Breast epithelium (tissue), 4 donors: ENCODE measurements around the gene SLC6A15. TPM values are rescaled to one million over a fixed set of nuclear protein-coding genes. Genes with fewer than 3 reads are reported as not detected.

Experiments
- DNase-seq, 2 donors: peaks; one replicate each; pipeline ENCODE4 v3.0.0-alpha.2; 2019; ENCODE audit warnings: low spot score in 2 of 2
- H3K27ac ChIP-seq, 2 donors: fragments of 200-600 bp; sonication (generic) in 1 of 2; one replicate each; pipeline ENCODE4 v1.5.1; 2016 to 2019; ENCODE audit warnings: mild to moderate bottlenecking in 1 of 2
- H3K27me3 ChIP-seq, 2 donors: fragments of 200-600 bp; sonication (generic) in 1 of 2; one replicate each; pipeline versions ENCODE4 v1.5.1 to v1.6.0; 2017 to 2019; ENCODE audit warnings: control low read depth in 1 of 2, mild to moderate bottlenecking in 1 of 2
- H3K36me3 ChIP-seq: fragments of 200-600 bp; one replicate; pipeline ENCODE4 v1.5.1; 2019
- H3K4me1 ChIP-seq, 2 donors: fragments of 200-600 bp; sonication (generic); one replicate each; pipeline ENCODE4 v1.5.1; 2016 to 2019; ENCODE audit warnings: control low read depth in 1 of 2
- H3K4me3 ChIP-seq, 3 donors: fragments of 200-600 bp; sonication (generic); 1 replicate in 2 of 3; 2 replicates in 1 of 3; pipeline ENCODE4 v1.5.1; 2016 to 2019; ENCODE audit warnings: mild to moderate bottlenecking in 3 of 3, moderate library complexity in 2 of 3
- H3K9me3 ChIP-seq, 2 donors: fragments of 200-600 bp; sonication (generic) in 1 of 2; one replicate each; pipeline ENCODE4 v1.5.1; 2016 to 2019; ENCODE audit warnings: control low read depth in 1 of 2
- CTCF ChIP-seq, 3 donors: fragments of 450-650 bp; IDR thresholded peaks; one replicate each; pipeline ENCODE4 v1.5.1; 2016 to 2017; ENCODE audit warnings: antibody characterized with exemption in 3 of 3, mild to moderate bottlenecking in 3 of 3, moderate library complexity in 3 of 3
- POLR2A ChIP-seq: fragments of 450-650 bp; IDR thresholded peaks from one replicate; pipeline ENCODE4 v1.6.1; 2016; ENCODE audit warnings: antibody characterized with exemption, mild to moderate bottlenecking, moderate library complexity
- POLR2AphosphoS5 ChIP-seq, 3 donors: sonication (generic); formaldehyde crosslinking; IDR thresholded peaks; one replicate each; pipeline ENCODE4 v1.6.1; 2017; ENCODE audit warnings: antibody characterized with exemption in 3 of 3
- intact Hi-C: fragments of 100-400 bp; cut with DNase I; formaldehyde crosslinking; loops from one replicate; pipeline ENCODE4 v1.15.1; 2023; ENCODE audit warnings: low total_unique reads
- total RNA-seq, 3 donors: library from RNA; depleted of rRNA; stranded (reverse); fragments of >200 nt; gene quantifications; one replicate each; pipeline ENCODE4 v1.1.0, GENCODE V29; 2016

Gene SLC6A15
- 1 to 10 TPM in 2 of 3 donors, not detected in 1; 2.0 to 2.2 TPM for total RNA-seq

GRCh38 chr12:84912198-84913128 lies at the start of gene SLC6A15:
SLC6A15 (minus strand) TSS chr12:84912799; CDS start chr12:84892120, 20,679 bp downstream.
- intact Hi-C loops = loop anchor here (10.0 kb wide), 1 partner anchor 258 kb away; no protein-coding TSS in a partner anchor
- Histone ChIP-seq H3K4me1 (peaks cover 0 to 4% of the 10 kb centered on the region in 2 donors), H3K4me3 (peak within 1 kb of the TSS; percentile 43 to 68 (median 47)), H3K36me3 (no peaks in the 10 kb centered on the region), H3K27me3 (peaks cover 0 to 43% of the 10 kb centered on the region in 2 donors), H3K9me3 (no peaks in the 10 kb centered on the region), H3K27ac (no peak within 1 kb of the TSS)
- peak in 1 of 2 donors; percentile 51 for DNase-seq
- no peak for TF ChIP-seq POLR2AphosphoS5 (IDR thresholded peaks at IDR 0.05)
- TF ChIP-seq CTCF (IDR thresholded peaks at IDR 0.05) = peak in 1 of 3 donors; percentile 11
- TF ChIP-seq POLR2A = no peak

DNA sequence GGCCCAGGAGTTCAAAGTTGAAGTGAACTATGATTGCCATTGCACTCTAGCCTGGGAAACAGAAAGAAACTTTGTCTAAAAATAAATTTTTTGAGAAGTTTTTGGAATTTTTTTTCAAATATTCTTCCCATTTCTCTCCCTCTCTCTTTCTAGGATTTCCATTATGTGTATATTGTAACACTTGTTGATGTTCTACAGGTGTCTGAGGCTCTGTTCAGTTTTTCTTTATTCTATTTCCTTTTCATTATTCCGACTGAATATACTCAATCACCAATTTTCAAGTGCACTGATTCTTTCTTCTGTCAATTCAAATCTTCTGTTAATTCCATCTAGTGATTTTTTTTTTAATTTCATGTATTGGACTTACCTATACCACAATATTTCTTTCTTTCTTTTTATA lies 48.3 kb upstream of the SLC6A15 start:
- H3K27me3 ChIP-seq = no peaks in the 10 kb centered on the region
- no peaks in the 10 kb centered on the region for H3K9me3 ChIP-seq
- intact Hi-C loops = no loop called here
- no peaks in the 10 kb centered on the region for H3K36me3 ChIP-seq
- no peak overlapping the region for H3K27ac ChIP-seq
- H3K4me3 ChIP-seq = no peak overlapping the region
- no peak for DNase-seq
- H3K4me1 ChIP-seq = no peaks in the 10 kb centered on the region
- TF ChIP-seq POLR2A = no peak

DNA sequence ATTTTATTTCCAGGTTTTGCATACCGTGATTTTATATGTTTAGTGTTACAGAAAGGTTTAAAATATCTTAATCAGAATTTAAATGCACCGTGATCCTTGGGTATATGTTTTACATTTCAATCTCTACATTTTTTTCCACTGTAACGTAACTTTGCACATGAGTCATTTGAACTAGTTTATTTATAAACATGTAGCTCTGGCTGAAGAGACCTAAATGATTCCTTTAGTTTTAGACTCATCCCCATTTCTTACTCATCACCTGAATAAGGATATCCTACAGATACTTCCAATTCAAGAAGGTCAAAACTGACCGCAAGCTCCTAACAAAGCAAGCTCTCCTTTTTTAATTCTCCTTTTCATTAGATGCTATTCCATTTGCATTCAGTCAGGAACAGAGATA lies 42.7 kb upstream of the SLC6A15 start:
- TF ChIP-seq POLR2AphosphoS5 (IDR thresholded peaks at IDR 0.05) = no peak
- TF ChIP-seq POLR2A = no peak
- TF ChIP-seq CTCF (IDR thresholded peaks at IDR 0.05) = no peak
- no peak overlapping the region for H3K4me3 ChIP-seq
- H3K4me1 ChIP-seq = no peaks in the 10 kb centered on the region
- no peak for DNase-seq
- no peaks in the 10 kb centered on the region for H3K9me3 ChIP-seq
- peaks cover 7% of the 10 kb centered on the region for H3K36me3 ChIP-seq
- H3K27ac ChIP-seq = no peak overlapping the region
- no peaks in the 10 kb centered on the region for H3K27me3 ChIP-seq
- intact Hi-C loops = no loop called here

GRCh38 chr12:84954415-84954814 lies 41.8 kb upstream of the SLC6A15 start:
- intact Hi-C loops = no loop called here
- no peak overlapping the region for H3K27ac ChIP-seq
- no peaks in the 10 kb centered on the region for H3K9me3 ChIP-seq
- peaks cover 7% of the 10 kb centered on the region for H3K36me3 ChIP-seq
- H3K4me3 ChIP-seq = no peak overlapping the region
- no peak for DNase-seq
- TF ChIP-seq POLR2A (no peak), CTCF (IDR thresholded peaks at IDR 0.05) (no peak), POLR2AphosphoS5 (IDR thresholded peaks at IDR 0.05) (no peak)
- H3K4me1 ChIP-seq = no peaks in the 10 kb centered on the region
- H3K27me3 ChIP-seq = no peaks in the 10 kb centered on the region

- TF ChIP-seq CTCF (IDR thresholded peaks at IDR 0.05) = no peak
- no peak for TF ChIP-seq POLR2A
- TF ChIP-seq POLR2AphosphoS5 (IDR thresholded peaks at IDR 0.05) = no peak
- H3K36me3 ChIP-seq = peaks cover 7% of the 10 kb centered on the region
- H3K27me3 ChIP-seq = no peaks in the 10 kb centered on the region
- H3K4me3 ChIP-seq = no peak overlapping the region
- no peak for DNase-seq
- no peak overlapping the region for H3K27ac ChIP-seq
- intact Hi-C loops = no loop called here
- no peaks in the 10 kb centered on the region for H3K9me3 ChIP-seq
- no peaks in the 10 kb centered on the region for H3K4me1 ChIP-seq
Measured at GRCh38 chr12:84950971-84951546, 38.5 kb upstream of the SLC6A15 start.
